H1 (cell line): ENCODE results near the gene FBXW8. TPM values are rescaled to one million over a fixed set of nuclear protein-coding genes. Genes with fewer than 3 reads are reported as not detected.

Experiments used
- CTCF ChIA-PET: fragments of 300-600 bp; sonication (Branson Sonifier 250); formaldehyde crosslinking; loops from one replicate; lab custom pipeline; 2021; ENCODE audit not compliant: partially characterized antibody; lab: Charles Lee
- POLR2A ChIA-PET: fragments of 300-600 bp; sonication (Branson Sonifier 250); formaldehyde crosslinking; loops from one replicate; lab custom pipeline; 2021; ENCODE audit warnings: inconsistent platforms; ENCODE audit not compliant: partially characterized antibody; lab: Charles Lee
- DNase-seq, 2 experiments: peaks; one replicate each; pipeline versions ENCODE4 v3.0.0 to v3.0.0-alpha.2; 2010 to 2022; ENCODE audit warnings: low spot score in 2 of 2, low read depth in 1 of 2, mixed read lengths in 1 of 2
- FAIRE-seq: peaks from 2 replicates; lab custom pipeline; 2011; peaks lifted over from hg19 to GRCh38; lab: Jason Lieb, UNC
- H2AFZ ChIP-seq: 2 replicates; pipeline ENCODE4 v1.8.1; 2012; ENCODE audit warnings: low read length, inconsistent platforms
- H2AK5ac ChIP-seq: 2 replicates; pipeline ENCODE4 v1.6.1; 2013; ENCODE audit warnings: low read depth, low read length
- H2BK120ac ChIP-seq: replicated peaks from 2 replicates; pipeline ENCODE3; 2013; ENCODE audit warnings: low read depth, low read length, inconsistent platforms
- H2BK12ac ChIP-seq: 2 replicates; pipeline ENCODE4 v1.6.1; 2013; ENCODE audit warnings: low read depth, low read length
- H2BK15ac ChIP-seq: 2 replicates; pipeline ENCODE4 v1.6.1; 2013; ENCODE audit warnings: low read length
- H2BK20ac ChIP-seq: 2 replicates; pipeline ENCODE4 v1.6.1; 2013; ENCODE audit warnings: low read length
- H2BK5ac ChIP-seq: 2 replicates; pipeline ENCODE4 v1.6.1; 2013; ENCODE audit warnings: low read depth, low read length
- H3K14ac ChIP-seq: 2 replicates; pipeline ENCODE4 v1.6.1; 2013; ENCODE audit warnings: inconsistent platforms; ENCODE audit not compliant: insufficient read length
- H3K18ac ChIP-seq: 2 replicates; pipeline ENCODE4 v1.6.1; 2013; ENCODE audit warnings: low read length; ENCODE audit errors: extremely low read depth
- H3K23ac ChIP-seq: 2 replicates; pipeline ENCODE4 v1.6.1; 2013; ENCODE audit warnings: inconsistent platforms; ENCODE audit not compliant: insufficient read length
- H3K23me2 ChIP-seq: 2 replicates; pipeline ENCODE4 v1.6.1; 2013; ENCODE audit warnings: low read depth, low read length
- H3K27ac ChIP-seq: 2 replicates; pipeline ENCODE4 v1.6.1; 2011; ENCODE audit warnings: low read depth, low read length, inconsistent platforms
- H3K27me3 ChIP-seq, 4 experiments: replicated peaks in 1 of 4; 1 replicate in 1 of 4; 2 replicates in 3 of 4; pipeline versions ENCODE4 v1.6.1 to v1.8.1; 2011 to 2013; ENCODE audit warnings: low read length in 3 of 4, mild to moderate bottlenecking in 3 of 4, inconsistent platforms in 2 of 4, mixed read lengths in 2 of 4, moderate library complexity in 1 of 4; ENCODE audit not compliant: control insufficient read depth in 3 of 4, insufficient read depth in 3 of 4; ENCODE audit errors: extremely low read depth in 1 of 4
- H3K36me3 ChIP-seq, 4 experiments: 2 replicates each; pipeline versions ENCODE4 v1.6.1 to v1.8.1; 2011 to 2013; ENCODE audit warnings: mild to moderate bottlenecking in 4 of 4, low read length in 3 of 4, moderate library complexity in 2 of 4, control low read depth in 1 of 4, inconsistent platforms in 1 of 4; ENCODE audit not compliant: insufficient read depth in 4 of 4, control insufficient read depth in 2 of 4
- H3K4ac ChIP-seq: replicated peaks from 2 replicates; pipeline ENCODE3; 2013; ENCODE audit warnings: low read length, low read depth, mixed read lengths, inconsistent platforms; ENCODE audit not compliant: insufficient read length
- H3K4me1 ChIP-seq, 4 experiments: replicated peaks in 1 of 4; 1 replicate in 1 of 4; 2 replicates in 3 of 4; pipeline versions ENCODE4 v1.6.1 to v1.8.1; 2011 to 2013; ENCODE audit warnings: low read length in 3 of 4, inconsistent platforms in 2 of 4, mixed read lengths in 1 of 4; ENCODE audit not compliant: insufficient read depth in 4 of 4, control insufficient read depth in 3 of 4
- H3K4me2 ChIP-seq, 2 experiments: 2 replicates each; pipeline versions ENCODE4 v1.6.1 to v1.8.1; 2011 to 2013; ENCODE audit warnings: low read depth in 2 of 2, low read length in 2 of 2, control low read depth in 1 of 2, inconsistent platforms in 1 of 2, mild to moderate bottlenecking in 1 of 2; ENCODE audit not compliant: insufficient read depth in 1 of 2
- H3K4me3 ChIP-seq, 4 experiments: fragments of 200-600, 300-600 bp in 1 of 4; sonication (generic), shearing (Covaris generic), sonication (Bioruptor Twin) in 1 of 4; 2 replicates each; pipeline versions ENCODE4 v1.5.1 to v1.8.1; 2011 to 2016; ENCODE audit warnings: low read length in 4 of 4, low read depth in 3 of 4, control low read depth in 2 of 4, inconsistent platforms in 2 of 4, mild to moderate bottlenecking in 2 of 4, mixed read lengths in 1 of 4, moderate library complexity in 1 of 4; ENCODE audit not compliant: insufficient read depth in 2 of 4; ENCODE audit errors: extremely low read depth in 1 of 4
- H3K56ac ChIP-seq: replicated peaks from 2 replicates; pipeline ENCODE3; 2013; ENCODE audit warnings: low read depth, mild to moderate bottlenecking, mixed read lengths, low read length, inconsistent platforms; ENCODE audit not compliant: insufficient read length
- H3K79me1 ChIP-seq: 2 replicates; pipeline ENCODE4 v1.6.1; 2013; ENCODE audit warnings: low read depth, low read length, control low read depth
- H3K79me2 ChIP-seq, 2 experiments: 2 replicates each; pipeline versions ENCODE4 v1.6.1 to v1.8.1; 2012 to 2013; ENCODE audit warnings: low read length in 2 of 2, mild to moderate bottlenecking in 2 of 2, inconsistent platforms in 1 of 2; ENCODE audit not compliant: insufficient read depth in 2 of 2, control insufficient read depth in 1 of 2
- H3K9ac ChIP-seq, 4 experiments: replicated peaks in 1 of 4; 1 replicate in 1 of 4; 2 replicates in 3 of 4; pipeline versions ENCODE4 v1.6.1 to v1.8.1; 2011 to 2013; ENCODE audit warnings: low read depth in 3 of 4, low read length in 3 of 4, control low read depth in 2 of 4, mild to moderate bottlenecking in 2 of 4, moderate library complexity in 2 of 4, inconsistent platforms in 1 of 4; ENCODE audit errors: extremely low read depth in 1 of 4
- H3K9me3 ChIP-seq, 2 experiments: 2 replicates each; pipeline versions ENCODE4 v1.6.1 to v1.8.1; 2012 to 2013; ENCODE audit warnings: mild to moderate bottlenecking in 2 of 2, moderate library complexity in 2 of 2, control low read depth in 1 of 2, inconsistent platforms in 1 of 2, low read depth in 1 of 2, low read length in 1 of 2, mixed read lengths in 1 of 2; ENCODE audit not compliant: insufficient read depth in 2 of 2
- H4K20me1 ChIP-seq, 2 experiments: replicated peaks in 1 of 2; 2 replicates each; pipeline versions ENCODE3 to v1.8.1; 2011 to 2013; ENCODE audit warnings: inconsistent platforms in 2 of 2, low read length in 2 of 2, mild to moderate bottlenecking in 1 of 2; ENCODE audit not compliant: insufficient read depth in 2 of 2, control insufficient read depth in 1 of 2
- H4K5ac ChIP-seq: 2 replicates; pipeline ENCODE4 v1.6.1; 2013; ENCODE audit warnings: low read length, low read depth, mixed read lengths, inconsistent platforms; ENCODE audit not compliant: insufficient read length
- H4K8ac ChIP-seq: 2 replicates; pipeline ENCODE4 v1.8.0; 2013; ENCODE audit warnings: mild to moderate bottlenecking, moderate library complexity, low read length, inconsistent platforms; ENCODE audit not compliant: insufficient read depth; ENCODE audit errors: extremely low read depth
- H4K91ac ChIP-seq: replicated peaks from 2 replicates; pipeline ENCODE3; 2013; ENCODE audit warnings: low read length, mixed read lengths, inconsistent platforms; ENCODE audit not compliant: insufficient read length
- BACH1 ChIP-seq: IDR thresholded peaks from 2 replicates; pipeline ENCODE4 v1.6.1; 2012; ENCODE audit warnings: low read length, improper control_type of control experiment
- CHD1 ChIP-seq: IDR thresholded peaks from 2 replicates; pipeline ENCODE4 v1.6.1; 2012; ENCODE audit warnings: low read depth, low read length, improper control_type of control experiment
- JUN ChIP-seq: IDR thresholded peaks from 2 replicates; pipeline ENCODE4 v1.6.1; 2011; ENCODE audit warnings: low read depth, mild to moderate bottlenecking, improper control_type of control experiment, low read length
- KDM1A ChIP-seq: fragments of 200-600, 300-600 bp; sonication (generic); IDR thresholded peaks from 2 replicates; pipeline ENCODE4 v1.7.1; 2016; ENCODE audit warnings: mild to moderate bottlenecking, low read length, borderline replicate concordance
- RNF2 ChIP-seq: fragments of 200-900, 300-1000 bp; sonication (generic); IDR thresholded peaks from 2 replicates; pipeline ENCODE4 v1.7.1; 2016; ENCODE audit warnings: borderline replicate concordance, low read depth, mild to moderate bottlenecking, antibody characterized with exemption, low read length; ENCODE audit not compliant: poor library complexity, severe bottlenecking; ENCODE audit errors: missing control alignments
- RXRA ChIP-seq: IDR thresholded peaks from 2 replicates; pipeline ENCODE4 v1.6.1; 2011; ENCODE audit warnings: low read depth, mild to moderate bottlenecking, low read length, moderate library complexity; ENCODE audit not compliant: insufficient read depth
- SAP30 ChIP-seq: fragments of 300-600 bp; sonication (generic); IDR thresholded peaks from 2 replicates; pipeline ENCODE4 v1.7.1; 2012; ENCODE audit warnings: low read length, moderate library complexity, mild to moderate bottlenecking, inconsistent platforms; ENCODE audit not compliant: insufficient read depth, insufficient replicate concordance
- TAF7 ChIP-seq: optimal IDR thresholded peaks from 2 replicates; pipeline ENCODE3; 2011; ENCODE audit warnings: low read depth, mild to moderate bottlenecking, inconsistent platforms, low read length, moderate library complexity, borderline replicate concordance
- WGBS, 2 experiments: shearing (Covaris generic) in 1 of 2; methylation state at CpG; one replicate each; pipeline versions ENCODE4 v1.1.6 to v1.1.7; 2013 to 2015; ENCODE audit warnings: low lambda C conversion rate in 2 of 2, mixed read lengths in 2 of 2, inconsistent platforms in 1 of 2, low coverage in 1 of 2, missing lambda C conversion rate in 1 of 2; ENCODE audit not compliant: insufficient replicate concordance in 2 of 2, insufficient coverage in 1 of 2, insufficient read length in 1 of 2; ENCODE audit errors: extremely low coverage in 1 of 2, missing lambda C conversion rate in 1 of 2; 5-methylcytosine and 5-hydroxymethylcytosine counted together
- polyA plus RNA-seq, 7 experiments: library from polyadenylated mRNA; depleted of rRNA in 3 of 7; stranded (reverse) in 5 of 7; unstranded in 2 of 7; fragments of >200 nt in 5 of 7; fragments of 200-250 nt in 2 of 7; gene quantifications; 1 replicate in 5 of 7; 2 replicates in 1 of 7; 4 replicates in 1 of 7; pipeline versions ENCODE4 v1.2.1 to v1.2.3, GENCODE V29; 2011 to 2013; ENCODE audit warnings: missing spikeins in 2 of 7, mixed read lengths in 2 of 7
- total RNA-seq: library from RNA; stranded (reverse); fragmentation: NEBNext Ultra II Directional; extraction: Animal tissue kit (Norgen Biotek cat#: 25700); gene quantifications from 2 replicates; pipeline ENCODE4 v1.2.1, GENCODE V29; 2021
- TF ChIP-seq, protein P1 (sequence below): IDR thresholded peaks from 2 replicates; pipeline ENCODE4 v1.6.1; 2011; ENCODE audit warnings: low read depth, mild to moderate bottlenecking, low read length; ENCODE audit not compliant: insufficient read depth

FBXW8 gene
- total and polyA plus RNA-seq, 2 of the 8 experiments (the other 6 are each of a cell fraction or from before 2014, with no cell fraction given) = 15.8 to 16.0 TPM

DNA sequence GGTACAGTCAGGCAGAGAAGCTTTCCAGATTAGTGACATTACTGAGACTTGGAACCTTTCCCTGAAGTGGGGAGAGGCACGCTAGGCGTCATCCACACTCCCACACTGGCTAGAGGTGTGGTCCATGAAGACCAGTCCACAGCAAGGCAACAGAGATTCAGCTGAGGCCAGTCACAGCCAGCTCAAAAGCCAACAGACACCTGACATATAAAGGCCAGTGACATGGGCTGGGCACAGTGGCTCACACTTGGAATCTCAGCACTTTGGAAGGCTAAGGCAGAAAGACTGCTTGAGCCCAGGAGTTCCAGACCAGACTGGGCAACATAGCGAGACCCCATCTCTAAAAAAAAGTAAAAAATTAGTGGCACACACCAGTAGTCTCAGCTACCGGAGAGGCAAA is 40.4 kb upstream of the FBXW8 start:
- DNase-seq (no peak), FAIRE-seq (no peak)

More for the DNA sequence above, 40.4 kb upstream of the FBXW8 start:
- no peak overlapping the region for H3K23ac ChIP-seq
- H3K14ac ChIP-seq = peak overlapping the region; percentile 28
- H3K23me2 ChIP-seq = no peaks in the 10 kb centered on the region
- no peak overlapping the region for H2BK12ac ChIP-seq
- H2BK5ac ChIP-seq = no peak overlapping the region
- WGBS, 2 experiments = 90% methylated on average over 4 of the region's 4 CpGs; no CpG with 5 or more reads in 1 of the 2 experiments
- no peak overlapping the region for H2BK120ac ChIP-seq
- no peak overlapping the region for H3K4me3 ChIP-seq
- H3K56ac ChIP-seq = no peak overlapping the region
- no peaks in the 10 kb centered on the region; a peak in 1 of 4 replicates for H3K79me2 ChIP-seq
- no peaks in the 10 kb centered on the region for H3K36me3 ChIP-seq
- no peaks in the 10 kb centered on the region for H3K27me3 ChIP-seq
- H3K4me2 ChIP-seq = no peak overlapping the region
- no peak overlapping the region for H3K4ac ChIP-seq
- no peak overlapping the region for H2BK15ac ChIP-seq
- no peak overlapping the region for H2BK20ac ChIP-seq
- no peak for TF ChIP-seq KDM1A
- no peak for TF ChIP-seq CHD1
- TF ChIP-seq SAP30 = no peak
- no peak for TF ChIP-seq RNF2
- TF ChIP-seq RXRA = no peak
- no peak for TF ChIP-seq BACH1
- no peak for TF ChIP-seq JUN
- TF ChIP-seq, protein P1, sequence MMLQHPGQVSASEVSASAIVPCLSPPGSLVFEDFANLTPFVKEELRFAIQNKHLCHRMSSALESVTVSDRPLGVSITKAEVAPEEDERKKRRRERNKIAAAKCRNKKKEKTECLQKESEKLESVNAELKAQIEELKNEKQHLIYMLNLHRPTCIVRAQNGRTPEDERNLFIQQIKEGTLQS = no peak
- TF ChIP-seq TAF7 = no peak
- H2AFZ ChIP-seq = no peak overlapping the region
- H2AK5ac ChIP-seq = no peak overlapping the region
- H3K18ac ChIP-seq = no peak overlapping the region
- peaks cover 0 to 2% of the 10 kb centered on the region in 2 experiments for H4K20me1 ChIP-seq
- no peaks in the 10 kb centered on the region for H3K4me1 ChIP-seq
- POLR2A ChIA-PET = interaction anchor here (1.1 to 1.5 kb wide), 3 partner anchors 10 to 34 kb away, joined by 3 to 4 read pairs (median 3); no protein-coding TSS in a partner anchor
- peaks cover 0 to 3% of the 10 kb centered on the region in 2 experiments; a peak in 1 of 4 replicates for H3K9me3 ChIP-seq
- no peak overlapping the region for H4K5ac ChIP-seq
- H3K27ac ChIP-seq = no peak overlapping the region
- H3K79me1 ChIP-seq = no peaks in the 10 kb centered on the region
- no peak overlapping the region for H3K9ac ChIP-seq
- CTCF ChIA-PET = interaction anchor here (0.7 to 2.0 kb wide), 2 partner anchors 10 to 13 kb away, joined by 3 to 5 read pairs; no protein-coding TSS in a partner anchor
- H4K91ac ChIP-seq = no peak overlapping the region
- no peak overlapping the region for H4K8ac ChIP-seq
